ENCODE measurements around the gene IL6R. TPM values are rescaled to one million over a fixed set of nuclear protein-coding genes. Genes with fewer than 3 reads are reported as not detected.
A peak's percentile ranks its signal among the peaks of the same experiment; 100 is the strongest.

Gene IL6R
- total RNA-seq, 1 experiment from 2014 or later, result 16.1 TPM

DNA sequence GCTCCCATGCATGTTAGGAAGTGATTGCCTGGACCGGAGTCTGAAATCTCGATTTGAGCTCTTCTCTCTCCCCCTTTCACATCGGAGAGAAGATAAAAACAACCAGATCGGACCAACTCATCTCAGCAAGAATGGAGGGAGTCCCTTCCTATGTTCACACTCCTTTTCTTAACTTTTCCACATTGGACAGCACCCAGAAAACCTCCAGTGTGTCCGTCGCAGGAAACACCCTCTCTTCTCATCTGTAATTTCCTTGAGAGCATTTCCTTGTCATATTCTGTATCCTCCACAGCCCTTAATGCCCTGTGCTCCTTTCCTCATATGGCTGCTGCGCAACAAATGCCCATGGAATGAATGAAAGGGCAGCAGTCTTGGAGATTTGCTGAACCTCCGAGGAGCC, 95.4 kb downstream of the IL6R start:
- Histone ChIP-seq H3K4me3 (ENCODE audit: low read length) (no peak overlapping the region), H3K4me2 (ENCODE audit: low read length) (no peak overlapping the region), H3K9ac (ENCODE audit: low read length) (no peak overlapping the region), H3K27me3 (ENCODE audit: low read length) (peaks cover 67% of the 10 kb centered on the region), H3K9me2 (replicated peaks; ENCODE audit: low read length) (no peaks in the 10 kb centered on the region), H3K36me3 (ENCODE audit: low read depth, low read length) (no peaks in the 10 kb centered on the region), H3K9me3 (ENCODE audit: low read length) (no peaks in the 10 kb centered on the region), H3F3A (ENCODE audit: low read length, unreplicated experiment) (no peaks in the 10 kb centered on the region), H4K20me1 (ENCODE audit: low read length) (no peaks in the 10 kb centered on the region), H3K4me1 (ENCODE audit: insufficient read depth, low read length) (no peaks in the 10 kb centered on the region), H3K79me2 (ENCODE audit: low read length) (no peaks in the 10 kb centered on the region), H3K27ac (ENCODE audit: low read length) (no peak overlapping the region), H2AFZ (ENCODE audit: low read length) (no peak overlapping the region)
- ChIA-PET CTCF (no interaction called here), POLR2A (ENCODE audit: unreplicated experiment) (interaction anchor here (0.7 kb wide), 1 partner anchor 8 kb away, joined by 3 read pairs; no protein-coding TSS in a partner anchor)
- TF ChIP-seq EZH2phosphoT487 (IDR thresholded peaks at IDR 0.05; ENCODE audit: borderline replicate concordance, low read length) (no peak), EZH2 (IDR thresholded peaks at IDR 0.05; ENCODE audit: low read length, unreplicated experiment) (no peak)
- TF ChIP-seq, protein P1, sequence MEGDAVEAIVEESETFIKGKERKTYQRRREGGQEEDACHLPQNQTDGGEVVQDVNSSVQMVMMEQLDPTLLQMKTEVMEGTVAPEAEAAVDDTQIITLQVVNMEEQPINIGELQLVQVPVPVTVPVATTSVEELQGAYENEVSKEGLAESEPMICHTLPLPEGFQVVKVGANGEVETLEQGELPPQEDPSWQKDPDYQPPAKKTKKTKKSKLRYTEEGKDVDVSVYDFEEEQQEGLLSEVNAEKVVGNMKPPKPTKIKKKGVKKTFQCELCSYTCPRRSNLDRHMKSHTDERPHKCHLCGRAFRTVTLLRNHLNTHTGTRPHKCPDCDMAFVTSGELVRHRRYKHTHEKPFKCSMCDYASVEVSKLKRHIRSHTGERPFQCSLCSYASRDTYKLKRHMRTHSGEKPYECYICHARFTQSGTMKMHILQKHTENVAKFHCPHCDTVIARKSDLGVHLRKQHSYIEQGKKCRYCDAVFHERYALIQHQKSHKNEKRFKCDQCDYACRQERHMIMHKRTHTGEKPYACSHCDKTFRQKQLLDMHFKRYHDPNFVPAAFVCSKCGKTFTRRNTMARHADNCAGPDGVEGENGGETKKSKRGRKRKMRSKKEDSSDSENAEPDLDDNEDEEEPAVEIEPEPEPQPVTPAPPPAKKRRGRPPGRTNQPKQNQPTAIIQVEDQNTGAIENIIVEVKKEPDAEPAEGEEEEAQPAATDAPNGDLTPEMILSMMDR (conservative IDR thresholded peaks at IDR 0.05; ENCODE audit: low read depth, low read length), result no peak
- DNase-seq (no peak), ATAC-seq (no peak)
- no TSS peak for BruUV-seq (replicated peaks)
- intact Hi-C loops (cut with micrococcal nuclease), result no loop called here

DNA sequence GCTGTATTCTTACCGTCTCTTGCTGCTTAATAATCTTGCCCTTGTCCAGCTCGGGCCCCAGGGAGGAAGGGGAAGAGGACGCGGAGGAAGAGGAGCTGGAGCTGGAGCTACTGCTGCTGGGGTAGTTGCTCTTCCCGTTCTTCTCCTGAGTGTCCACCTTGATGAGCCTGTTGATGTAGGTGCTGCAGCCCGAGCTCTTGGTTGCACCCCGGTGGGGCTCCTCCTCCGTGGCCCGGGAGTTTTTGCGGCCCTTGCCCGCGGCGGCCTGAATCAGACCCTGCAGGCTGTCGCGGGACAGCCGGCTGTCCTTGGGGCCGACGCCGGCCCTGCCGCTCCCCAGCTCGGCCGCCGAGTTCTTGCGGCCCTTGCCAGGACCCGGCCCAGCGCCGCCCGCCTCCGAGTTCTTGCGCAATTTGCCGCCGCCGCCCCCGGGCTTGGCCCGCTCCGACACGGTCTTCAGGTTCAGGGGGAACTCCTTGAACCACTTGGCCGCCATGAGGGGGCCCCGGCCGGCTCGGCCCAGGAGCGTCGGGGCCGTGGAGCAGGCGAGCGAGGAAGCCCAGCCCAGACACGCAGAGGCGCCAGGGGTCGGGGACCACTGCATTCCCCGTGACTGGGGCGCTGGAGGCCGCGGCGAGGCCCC, 96.4 kb downstream of the IL6R start:
- peaks cover 65% of the 10 kb centered on the region for H3K27me3 ChIP-seq (ENCODE audit: low read length)
- CTCF ChIA-PET, result no interaction called here

More for the DNA sequence above, 96.4 kb downstream of the IL6R start:
- Histone ChIP-seq H3K4me3 (ENCODE audit: low read length) (no peak overlapping the region), H3F3A (ENCODE audit: low read length, unreplicated experiment) (no peaks in the 10 kb centered on the region), H3K9me3 (ENCODE audit: low read length) (no peaks in the 10 kb centered on the region), H3K36me3 (ENCODE audit: low read depth, low read length) (no peaks in the 10 kb centered on the region), H4K20me1 (ENCODE audit: low read length) (no peaks in the 10 kb centered on the region), H3K79me2 (ENCODE audit: low read length) (no peaks in the 10 kb centered on the region), H3K4me2 (ENCODE audit: low read length) (no peak overlapping the region), H2AFZ (ENCODE audit: low read length) (no peak overlapping the region), H3K9ac (ENCODE audit: low read length) (no peak overlapping the region), H3K4me1 (ENCODE audit: insufficient read depth, low read length) (no peaks in the 10 kb centered on the region), H3K9me2 (replicated peaks; ENCODE audit: low read length) (no peaks in the 10 kb centered on the region), H3K27ac (ENCODE audit: low read length) (no peak overlapping the region)
- no TSS peak for BruUV-seq (replicated peaks)
- TF ChIP-seq EZH2 (IDR thresholded peaks at IDR 0.05; ENCODE audit: low read length, unreplicated experiment), result no peak
- TF ChIP-seq, protein P1 (conservative IDR thresholded peaks at IDR 0.05; ENCODE audit: low read depth, low read length), result no peak
- 0 out of 2 replicates have a peak, but pooled peaks have one; percentile 16 for TF ChIP-seq EZH2phosphoT487 (IDR thresholded peaks at IDR 0.05; ENCODE audit: borderline replicate concordance, low read length)
- intact Hi-C loops (cut with micrococcal nuclease), result no loop called here
- DNase-seq (no peak), ATAC-seq (no peak)
- POLR2A ChIA-PET (ENCODE audit: unreplicated experiment), result no interaction called here
